Vagina (tissue), 2 donors: Measurements from ENCODE around the gene ROPN1L.

Experiments
- POLR2A ChIP-seq, 2 donors: fragments of 450-650 bp; IDR thresholded peaks; one replicate each; pipeline ENCODE4 v1.6.1; 2017; ENCODE audit warnings: antibody characterized with exemption in 2 of 2, mild to moderate bottlenecking in 2 of 2, moderate library complexity in 2 of 2
- POLR2AphosphoS5 ChIP-seq, 2 donors: sonication (generic); formaldehyde crosslinking; IDR thresholded peaks; one replicate each; pipeline ENCODE4 v1.9.0; 2017; ENCODE audit warnings: antibody characterized with exemption in 2 of 2, mild to moderate bottlenecking in 2 of 2, low read depth in 1 of 2; ENCODE audit not compliant: insufficient read depth in 1 of 2
- TF ChIP-seq, protein P1 (sequence below), 3 experiments: fragments of 450-650 bp in 2 of 3; fragments of 200-600 bp in 1 of 3; sonication (generic) in 1 of 3; IDR thresholded peaks; one replicate each; pipeline ENCODE4 v1.5.1; 2017 to 2019; ENCODE audit warnings: antibody characterized with exemption in 3 of 3, mild to moderate bottlenecking in 2 of 3, moderate library complexity in 2 of 3

DNA sequence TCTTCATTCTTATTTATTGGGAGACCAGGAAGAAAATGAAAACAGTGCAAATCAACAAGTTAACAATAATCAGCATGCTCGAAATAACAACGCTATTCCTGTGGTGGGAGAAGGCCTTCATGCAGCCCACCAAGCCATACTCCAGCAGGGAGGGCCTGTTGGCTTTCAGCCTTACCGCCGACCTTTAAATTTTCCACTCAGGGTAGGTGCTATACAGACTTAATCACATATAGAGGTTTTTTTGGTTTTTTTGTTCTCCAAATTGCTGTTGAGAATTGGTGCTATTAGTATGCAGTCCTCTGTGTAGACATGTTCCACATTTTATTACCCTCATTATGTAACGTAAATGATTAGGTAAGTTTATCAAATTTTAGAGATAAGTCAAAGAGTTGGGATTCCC lies 30.3 kb upstream of the ROPN1L start:
- TF ChIP-seq POLR2AphosphoS5 (IDR thresholded peaks at IDR 0.05; ENCODE audit: insufficient read depth in 1 of 2, low read depth in 1 of 2), result no peak
- no peak for TF ChIP-seq POLR2A (IDR thresholded peaks at IDR 0.05)
- TF ChIP-seq, protein P1, sequence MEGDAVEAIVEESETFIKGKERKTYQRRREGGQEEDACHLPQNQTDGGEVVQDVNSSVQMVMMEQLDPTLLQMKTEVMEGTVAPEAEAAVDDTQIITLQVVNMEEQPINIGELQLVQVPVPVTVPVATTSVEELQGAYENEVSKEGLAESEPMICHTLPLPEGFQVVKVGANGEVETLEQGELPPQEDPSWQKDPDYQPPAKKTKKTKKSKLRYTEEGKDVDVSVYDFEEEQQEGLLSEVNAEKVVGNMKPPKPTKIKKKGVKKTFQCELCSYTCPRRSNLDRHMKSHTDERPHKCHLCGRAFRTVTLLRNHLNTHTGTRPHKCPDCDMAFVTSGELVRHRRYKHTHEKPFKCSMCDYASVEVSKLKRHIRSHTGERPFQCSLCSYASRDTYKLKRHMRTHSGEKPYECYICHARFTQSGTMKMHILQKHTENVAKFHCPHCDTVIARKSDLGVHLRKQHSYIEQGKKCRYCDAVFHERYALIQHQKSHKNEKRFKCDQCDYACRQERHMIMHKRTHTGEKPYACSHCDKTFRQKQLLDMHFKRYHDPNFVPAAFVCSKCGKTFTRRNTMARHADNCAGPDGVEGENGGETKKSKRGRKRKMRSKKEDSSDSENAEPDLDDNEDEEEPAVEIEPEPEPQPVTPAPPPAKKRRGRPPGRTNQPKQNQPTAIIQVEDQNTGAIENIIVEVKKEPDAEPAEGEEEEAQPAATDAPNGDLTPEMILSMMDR (IDR thresholded peaks at IDR 0.05), result no peak
